ENCODE results near the gene CLBA1.

GRCh38 chr14:104965561-104966231 is 19.9 kb upstream of the CLBA1 start:
- TF ChIP-seq EZH2 (IDR thresholded peaks at IDR 0.05; ENCODE audit: insufficient read depth, poor library complexity, severe bottlenecking) (no peak), EZH2phosphoT487 (IDR thresholded peaks at IDR 0.05; ENCODE audit: insufficient read depth, low read depth) (no peak)

Measured in GM23248 (cell line).